HG02938 (cell line): ENCODE measurements around the gene STARD13.

Source experiments
- ATAC-seq: cut with Tn5 transposase; IDR thresholded peaks from one replicate; pipeline ENCODE4 v1.9.1; 2021; ENCODE audit warnings: mild to moderate bottlenecking, moderate library complexity; ENCODE audit not compliant: unreplicated experiment

STARD13 gene, protein sequence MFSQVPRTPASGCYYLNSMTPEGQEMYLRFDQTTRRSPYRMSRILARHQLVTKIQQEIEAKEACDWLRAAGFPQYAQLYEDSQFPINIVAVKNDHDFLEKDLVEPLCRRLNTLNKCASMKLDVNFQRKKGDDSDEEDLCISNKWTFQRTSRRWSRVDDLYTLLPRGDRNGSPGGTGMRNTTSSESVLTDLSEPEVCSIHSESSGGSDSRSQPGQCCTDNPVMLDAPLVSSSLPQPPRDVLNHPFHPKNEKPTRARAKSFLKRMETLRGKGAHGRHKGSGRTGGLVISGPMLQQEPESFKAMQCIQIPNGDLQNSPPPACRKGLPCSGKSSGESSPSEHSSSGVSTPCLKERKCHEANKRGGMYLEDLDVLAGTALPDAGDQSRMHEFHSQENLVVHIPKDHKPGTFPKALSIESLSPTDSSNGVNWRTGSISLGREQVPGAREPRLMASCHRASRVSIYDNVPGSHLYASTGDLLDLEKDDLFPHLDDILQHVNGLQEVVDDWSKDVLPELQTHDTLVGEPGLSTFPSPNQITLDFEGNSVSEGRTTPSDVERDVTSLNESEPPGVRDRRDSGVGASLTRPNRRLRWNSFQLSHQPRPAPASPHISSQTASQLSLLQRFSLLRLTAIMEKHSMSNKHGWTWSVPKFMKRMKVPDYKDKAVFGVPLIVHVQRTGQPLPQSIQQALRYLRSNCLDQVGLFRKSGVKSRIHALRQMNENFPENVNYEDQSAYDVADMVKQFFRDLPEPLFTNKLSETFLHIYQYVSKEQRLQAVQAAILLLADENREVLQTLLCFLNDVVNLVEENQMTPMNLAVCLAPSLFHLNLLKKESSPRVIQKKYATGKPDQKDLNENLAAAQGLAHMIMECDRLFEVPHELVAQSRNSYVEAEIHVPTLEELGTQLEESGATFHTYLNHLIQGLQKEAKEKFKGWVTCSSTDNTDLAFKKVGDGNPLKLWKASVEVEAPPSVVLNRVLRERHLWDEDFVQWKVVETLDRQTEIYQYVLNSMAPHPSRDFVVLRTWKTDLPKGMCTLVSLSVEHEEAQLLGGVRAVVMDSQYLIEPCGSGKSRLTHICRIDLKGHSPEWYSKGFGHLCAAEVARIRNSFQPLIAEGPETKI

DNA sequence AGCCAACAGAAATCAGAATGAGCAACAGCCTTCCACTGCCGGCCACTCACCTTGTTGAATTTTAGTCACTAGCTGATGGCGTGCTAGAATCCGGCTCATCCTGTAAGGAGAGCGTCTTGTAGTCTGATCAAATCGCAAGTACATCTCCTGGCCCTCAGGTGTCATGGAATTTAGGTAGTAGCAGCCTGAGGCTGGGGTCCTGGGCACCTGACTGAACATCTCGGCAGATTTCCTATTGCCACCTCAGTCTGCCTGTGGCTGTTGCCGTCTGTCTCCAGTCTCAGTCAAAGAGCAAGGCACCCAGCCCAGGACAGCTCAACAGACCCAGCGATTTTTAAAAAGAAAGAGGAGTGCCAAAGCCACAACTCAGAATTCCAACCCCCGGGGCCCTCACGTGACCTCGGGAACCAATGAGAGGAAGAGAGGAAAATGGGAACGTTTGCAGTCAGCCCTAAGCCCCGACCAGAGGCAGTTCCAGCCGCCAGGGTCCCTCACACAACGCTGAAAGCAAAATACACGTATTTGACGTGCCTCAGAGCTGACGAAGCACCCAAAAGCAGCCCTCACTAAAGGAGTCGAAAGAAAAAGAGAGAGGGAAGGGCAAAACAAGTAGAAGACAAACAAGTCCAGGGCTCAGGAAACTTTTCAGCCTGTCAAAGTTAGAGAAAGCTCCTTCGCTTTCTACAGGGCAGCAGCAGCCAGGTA, at the start of gene STARD13:
Gene STARD13 (minus strand): TSS at position 336 of the 705 bp plus-strand sequence. CDS start 117 bp downstream, at position 219.
- peak; percentile 53 for ATAC-seq

DNA sequence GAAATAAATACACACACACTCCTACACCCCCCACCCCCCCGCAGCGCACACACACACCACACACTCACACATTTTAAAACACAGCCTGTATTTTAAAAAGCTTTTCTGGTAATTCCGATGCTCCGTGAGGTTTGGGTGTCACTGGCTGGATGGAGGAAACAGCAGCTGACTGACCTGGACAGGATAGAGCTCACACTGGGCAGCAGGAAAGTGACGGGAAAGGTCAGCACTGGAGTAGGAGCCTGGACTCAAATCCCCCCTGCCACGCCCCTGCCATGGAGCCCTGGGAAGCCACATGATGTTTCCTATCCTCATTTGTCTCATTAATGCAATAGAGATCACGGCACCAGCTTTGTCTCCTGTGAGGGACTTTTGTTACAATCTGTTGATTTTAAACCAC, 49.3 kb upstream of the STARD13 start:
- ATAC-seq: no peak

DNA sequence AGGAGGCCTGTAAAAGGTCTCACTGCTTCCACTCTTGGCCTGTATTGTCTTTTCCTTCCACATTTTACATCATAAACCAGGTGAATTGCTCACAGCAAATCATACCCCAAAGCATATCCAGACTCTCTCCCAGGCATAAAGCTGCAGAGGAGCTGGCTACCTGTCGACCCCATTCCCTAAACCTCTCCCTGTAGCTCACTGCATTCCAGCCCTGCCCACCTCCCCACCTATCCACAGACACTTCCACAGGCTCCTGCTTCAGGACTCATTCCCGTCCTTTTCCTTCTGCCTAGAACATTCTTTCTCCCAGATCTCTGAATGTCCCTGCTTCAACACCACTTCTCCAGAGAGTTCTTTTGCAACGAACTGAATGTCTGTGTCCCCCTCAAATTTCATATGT, 46.4 kb upstream of the STARD13 start:
- ATAC-seq: no peak

DNA sequence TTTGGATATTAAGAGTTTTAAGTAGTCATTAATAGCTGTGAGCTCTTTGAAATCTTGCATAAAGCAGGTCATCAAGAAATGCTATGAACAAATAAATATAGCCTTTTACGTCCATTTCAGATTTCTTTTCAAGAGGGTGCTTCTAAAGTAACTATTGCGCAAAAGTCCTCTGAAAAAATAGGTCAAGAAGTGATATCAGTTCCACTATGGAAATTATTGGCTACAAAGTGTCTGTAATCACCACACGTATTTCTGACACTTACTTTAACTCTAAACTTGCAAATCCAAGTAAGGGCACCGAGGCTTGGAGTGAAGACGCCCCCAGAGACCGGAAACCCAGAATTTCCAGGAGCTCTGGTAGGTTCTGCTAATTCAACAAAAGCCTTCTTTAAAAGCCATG, 44.9 kb upstream of the STARD13 start:
- ATAC-seq: no peak

DNA sequence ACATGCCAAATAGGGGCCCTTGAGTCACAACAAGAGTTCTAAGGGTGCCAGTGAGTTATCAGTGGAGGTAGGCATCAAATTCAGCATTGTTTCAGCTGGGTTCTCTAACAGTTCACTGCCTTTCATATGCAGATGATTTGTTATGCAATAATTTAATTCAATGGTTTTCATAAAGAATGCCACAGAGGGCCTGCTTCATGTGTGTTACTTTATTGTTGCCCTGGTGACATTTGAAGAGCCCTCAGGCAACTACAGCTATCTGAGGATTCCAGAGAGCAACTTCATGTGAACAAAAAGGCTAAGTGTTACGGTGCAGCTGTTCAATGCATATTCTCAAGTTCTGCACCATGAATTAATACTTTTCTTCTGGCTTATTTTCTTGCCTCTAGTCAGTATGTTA, 43.1 kb upstream of the STARD13 start:
- no peak for ATAC-seq

DNA sequence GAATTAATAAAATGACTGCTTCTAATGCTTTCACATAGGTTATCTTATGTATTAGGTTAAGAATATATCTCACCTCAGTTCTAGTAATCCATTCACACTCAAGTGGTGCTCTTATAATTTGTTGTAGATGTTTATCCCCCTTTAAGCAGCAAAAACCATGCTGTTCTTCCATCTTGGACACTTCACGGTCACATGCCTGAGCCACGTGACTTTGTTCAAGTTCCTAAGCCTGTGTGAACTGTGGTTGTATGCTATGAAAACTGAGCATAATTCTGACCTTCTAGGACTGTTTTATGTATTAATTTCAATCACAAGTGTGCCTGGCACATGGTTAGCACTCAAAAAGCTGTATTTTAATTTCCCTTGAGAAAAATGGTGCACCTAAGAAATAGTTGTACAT, 41.2 kb upstream of the STARD13 start:
- no peak for ATAC-seq

DNA sequence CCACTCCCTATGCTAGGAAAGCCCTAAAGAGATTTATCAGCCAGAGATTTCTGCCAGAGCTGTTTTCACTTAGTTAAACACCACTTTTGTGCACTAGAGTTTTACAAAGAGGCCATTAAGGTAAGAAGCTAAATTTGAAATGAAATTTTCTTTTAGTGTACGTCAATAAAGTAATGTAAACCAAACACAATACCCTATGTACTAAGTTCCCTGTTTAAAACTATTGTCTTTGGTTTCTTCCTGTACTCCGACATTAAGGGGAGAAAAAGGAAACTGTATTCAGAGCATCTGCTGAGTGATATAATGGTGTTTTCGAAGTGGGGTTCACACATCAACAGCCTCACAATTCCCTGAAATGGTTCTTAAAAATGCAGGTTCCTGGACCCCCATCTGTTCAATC, 40.7 kb upstream of the STARD13 start:
- ATAC-seq: no peak

DNA sequence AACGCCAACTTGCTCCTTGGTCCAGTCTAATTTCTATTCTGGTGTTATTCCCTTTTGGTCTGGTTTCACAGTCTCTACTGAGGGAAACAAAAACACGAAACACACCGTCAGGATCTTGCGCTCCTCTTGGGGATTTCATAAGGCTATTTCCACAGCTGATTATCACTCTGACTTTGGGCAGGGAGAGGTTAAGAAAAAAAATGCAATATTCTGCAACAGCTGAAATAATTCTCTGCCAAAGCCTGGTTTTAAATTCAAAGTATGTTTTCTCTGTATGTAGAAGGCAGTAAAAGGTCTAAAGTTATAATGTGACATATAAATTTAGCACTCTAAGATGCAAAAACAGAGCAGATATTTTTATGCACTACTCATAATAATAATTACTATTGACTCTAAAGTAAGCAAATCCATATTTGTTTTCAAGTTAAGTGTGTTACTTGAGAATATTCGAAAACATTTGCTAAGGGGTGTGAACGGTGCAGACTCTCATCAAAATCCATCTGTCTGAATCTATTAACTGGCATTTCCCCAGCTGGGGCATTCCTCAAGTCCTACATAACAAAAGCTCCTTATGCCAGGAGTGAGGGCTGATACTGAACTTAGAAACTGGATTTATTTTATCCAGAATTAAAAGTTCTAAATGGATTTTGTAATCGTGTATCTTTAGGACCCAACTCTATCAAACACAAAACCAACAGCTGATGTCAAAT, 38.4 kb upstream of the STARD13 start:
- no peak for ATAC-seq

DNA sequence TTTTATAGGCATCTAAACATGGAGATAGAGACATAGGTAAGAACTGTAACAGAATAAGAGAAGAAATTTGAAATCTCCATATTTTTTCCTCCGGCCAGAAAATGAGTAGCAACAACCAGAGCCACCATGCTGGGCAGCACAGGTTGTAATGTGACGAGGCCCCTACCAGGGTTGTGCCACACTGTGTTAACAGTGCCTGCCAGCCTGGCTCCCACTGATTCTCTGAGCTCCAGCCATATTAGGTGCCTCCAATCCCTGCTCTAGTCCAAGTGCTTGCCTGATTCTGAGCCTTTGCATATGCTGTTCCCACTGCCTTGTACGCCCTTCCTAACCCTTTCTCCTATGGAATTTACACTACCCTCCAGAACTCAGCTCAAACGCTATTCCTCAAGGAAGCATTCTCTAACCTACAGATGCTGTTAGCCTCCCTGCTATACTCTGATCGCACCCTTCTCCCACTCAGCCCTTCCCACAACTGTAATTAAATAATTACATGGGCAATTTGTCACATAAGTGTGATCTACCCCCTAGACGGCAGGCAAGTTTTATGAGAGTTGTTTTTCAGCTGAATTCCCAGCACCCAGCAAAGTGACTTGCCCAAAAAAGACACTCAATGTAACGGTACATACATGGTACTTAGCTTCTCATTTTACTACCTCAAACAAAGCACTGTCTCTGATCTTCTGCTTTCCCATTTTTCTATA, 37.6 kb upstream of the STARD13 start:
- ATAC-seq: no peak

DNA sequence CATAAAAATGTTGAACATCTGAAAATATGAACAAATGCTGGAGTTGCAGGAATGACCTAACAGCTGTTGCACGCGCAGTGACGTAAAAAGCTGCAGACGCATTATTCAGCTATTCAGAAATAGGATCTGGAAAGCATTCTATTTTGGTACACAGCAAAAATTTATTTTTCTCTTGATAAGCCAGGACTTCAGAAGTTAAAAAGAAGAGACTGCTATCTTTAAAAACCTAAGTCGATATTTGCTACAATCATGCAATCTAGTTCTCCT, 36.9 kb upstream of the STARD13 start:
- no peak for ATAC-seq

DNA sequence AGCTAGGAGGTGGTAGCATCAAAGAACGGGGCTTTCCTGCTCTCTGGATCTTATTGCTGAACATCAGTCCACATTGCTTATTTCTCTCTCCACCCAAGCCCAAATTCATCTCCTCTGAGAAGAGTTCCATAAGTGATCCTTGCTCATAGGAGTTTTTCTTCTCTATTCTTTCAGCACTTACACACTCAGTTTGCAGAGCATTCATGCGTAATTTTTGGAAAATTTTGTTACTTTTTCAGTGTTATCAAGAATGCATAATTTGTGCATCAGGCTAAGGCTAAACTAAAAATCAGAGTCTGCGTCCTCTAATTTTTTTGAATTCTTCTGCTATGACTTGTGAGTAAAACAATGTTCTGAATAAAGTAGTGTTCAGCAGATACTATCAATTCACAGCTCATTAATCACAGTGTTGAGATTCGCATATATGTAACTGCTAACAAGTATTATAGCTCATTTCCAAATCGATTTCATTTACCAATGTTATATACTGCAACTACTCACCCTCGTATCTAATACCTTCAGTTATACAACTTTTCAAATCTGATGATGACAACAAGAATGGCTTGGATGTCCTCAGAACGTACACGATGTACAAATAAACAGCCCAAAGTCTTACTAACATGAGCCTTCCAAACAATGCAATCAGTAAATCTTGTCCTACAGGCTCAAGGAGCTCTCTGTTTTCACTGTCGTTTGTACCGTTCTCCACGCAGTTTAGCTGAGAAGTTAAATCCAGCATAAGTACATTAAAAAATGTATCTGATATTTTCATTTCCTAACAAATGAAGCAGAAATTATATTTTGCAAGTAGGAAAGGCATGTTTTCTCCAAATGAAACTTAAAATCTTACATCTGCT, 36.4 kb upstream of the STARD13 start:
- no peak for ATAC-seq

DNA sequence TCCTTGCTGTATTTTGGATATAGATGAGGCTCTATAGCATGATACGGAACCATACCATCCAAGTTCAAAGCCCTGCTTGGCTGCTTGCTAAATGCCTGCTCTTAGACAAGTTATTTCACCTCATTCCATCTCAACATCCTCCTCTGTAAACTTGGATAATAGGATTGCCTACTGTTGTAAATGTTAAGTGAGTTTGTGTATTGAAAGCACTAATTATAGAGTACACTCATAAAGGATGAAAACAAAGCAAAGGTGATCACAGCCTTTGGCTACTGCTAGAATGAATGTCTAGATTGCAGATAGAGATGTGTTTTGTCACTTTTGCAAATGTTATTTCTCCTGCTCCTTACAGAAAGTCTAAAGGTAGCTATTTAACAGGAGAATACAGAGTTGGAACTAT, 34.3 kb upstream of the STARD13 start:
- no peak for ATAC-seq

DNA sequence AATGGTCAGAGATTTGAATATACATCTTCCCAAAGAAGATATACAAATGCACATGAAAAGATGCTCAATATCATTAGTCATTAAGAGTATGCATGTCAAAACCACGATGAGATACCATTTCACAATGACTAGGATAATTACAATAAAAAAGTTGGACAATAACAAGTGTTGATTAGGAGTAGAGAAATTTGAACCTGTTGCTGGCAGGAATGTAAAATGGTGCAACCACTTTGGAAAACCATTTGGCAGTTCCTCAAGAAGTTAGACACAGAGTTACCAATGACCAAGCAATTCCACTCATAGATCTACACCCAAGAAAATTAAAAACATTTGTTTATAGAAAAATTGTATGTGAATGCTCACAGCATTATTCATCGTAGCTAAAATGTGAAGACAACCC, 33.2 kb upstream of the STARD13 start:
- ATAC-seq: no peak

DNA sequence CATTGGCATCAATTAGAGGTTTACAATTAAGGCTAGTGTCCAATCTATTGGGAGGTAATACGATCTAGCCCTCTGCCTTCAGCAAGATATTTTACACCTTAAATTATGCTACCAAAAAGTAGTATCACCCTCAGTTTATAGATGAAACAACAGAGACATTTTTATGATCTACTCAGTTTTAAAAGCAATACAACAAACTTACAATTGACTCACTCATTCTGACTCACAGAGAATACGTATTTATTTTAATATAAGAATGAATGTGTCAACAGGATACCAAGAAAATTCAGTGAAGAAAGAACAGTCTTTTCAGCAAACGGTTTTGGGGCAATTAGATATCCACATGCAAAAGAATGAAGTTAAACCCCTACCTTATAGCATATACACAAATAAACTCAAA, 32.5 kb upstream of the STARD13 start:
- ATAC-seq: no peak

DNA sequence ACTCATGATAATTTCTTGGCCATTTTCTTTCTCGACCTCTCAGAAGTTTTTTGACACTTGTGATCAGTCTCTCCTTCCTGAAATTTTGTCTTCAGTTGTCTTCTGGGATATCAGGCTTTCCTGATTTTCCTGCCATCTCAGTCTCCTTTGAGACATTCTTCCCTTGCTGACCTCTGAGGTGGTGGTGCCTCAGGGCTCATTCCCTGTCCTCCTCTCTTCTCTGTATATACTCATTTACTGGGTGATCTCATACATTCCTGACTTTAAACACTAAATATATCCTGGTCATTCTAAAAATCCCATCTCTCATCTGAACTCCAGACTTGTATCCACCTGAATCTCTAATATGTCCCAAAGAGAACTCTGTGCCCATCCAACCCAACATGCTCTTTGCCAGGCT, 31.3 kb upstream of the STARD13 start:
- no peak for ATAC-seq

DNA sequence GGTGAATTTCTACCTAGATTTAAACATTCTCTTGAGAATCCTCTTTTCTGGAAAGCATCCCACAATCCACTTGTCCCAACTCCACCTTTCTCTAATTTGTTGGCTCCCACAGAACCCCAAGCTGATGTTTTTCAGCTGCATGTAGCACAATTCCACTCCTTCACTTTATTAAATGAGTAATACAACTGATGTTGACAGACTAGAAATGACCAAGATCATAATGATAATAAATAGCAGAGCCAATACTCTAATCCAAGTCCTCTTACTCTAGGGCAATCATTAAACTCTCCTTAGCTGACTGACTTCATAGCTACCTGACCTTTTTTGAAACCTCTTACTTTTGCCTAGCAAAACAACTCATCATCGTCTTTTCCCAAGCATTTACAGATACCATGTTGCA, 27.9 kb upstream of the STARD13 start:
- no peak for ATAC-seq

DNA sequence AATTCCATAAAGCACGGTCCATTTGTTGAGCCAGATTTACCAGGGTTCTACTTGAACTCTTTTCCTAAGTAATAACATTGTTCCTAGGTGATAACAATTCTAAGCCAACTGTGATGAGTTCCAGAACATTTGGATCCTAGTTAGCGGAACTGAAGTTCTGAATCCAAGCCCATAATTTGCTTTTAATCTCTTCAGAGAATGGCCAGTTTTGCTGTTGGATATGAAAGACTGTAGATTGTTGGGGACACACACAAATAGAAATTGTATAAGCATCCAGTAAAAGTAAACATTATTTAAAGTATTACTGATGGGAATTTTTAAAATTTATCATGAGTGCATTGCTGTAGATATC, 27.3 kb upstream of the STARD13 start:
- ATAC-seq: no peak

DNA sequence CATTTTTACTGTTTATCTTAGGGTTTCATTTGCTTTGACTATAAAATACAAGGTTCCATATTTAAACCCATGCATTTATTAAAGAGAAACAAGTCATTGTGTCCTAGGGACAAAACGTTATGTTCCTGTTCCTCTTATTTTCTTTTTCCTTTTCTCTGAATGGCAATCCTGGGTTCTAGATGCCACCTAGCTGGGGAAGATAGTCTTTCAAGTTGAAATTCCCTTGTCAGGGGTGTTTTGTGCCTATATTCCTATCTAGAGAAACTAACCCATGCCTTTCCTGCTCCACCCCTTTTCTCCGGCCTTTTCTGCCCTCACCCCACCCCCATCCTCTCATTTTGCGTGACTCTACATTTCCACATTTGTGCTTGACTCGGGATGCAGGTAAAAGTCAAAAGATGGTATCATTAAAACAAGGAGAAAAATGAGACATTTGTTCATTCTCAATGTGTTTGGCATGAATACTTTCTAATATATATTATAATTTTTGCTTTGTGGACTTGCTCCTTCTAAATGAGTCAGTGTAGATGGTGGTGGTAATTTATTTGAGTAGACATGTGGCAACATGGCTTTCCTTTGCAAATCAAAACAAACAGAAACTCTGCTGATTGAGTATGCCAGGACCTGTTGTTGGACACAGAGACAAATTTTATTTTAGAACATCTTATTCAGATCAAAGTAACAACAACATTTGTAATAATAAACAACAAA, 26.8 kb upstream of the STARD13 start:
- ATAC-seq: no peak

DNA sequence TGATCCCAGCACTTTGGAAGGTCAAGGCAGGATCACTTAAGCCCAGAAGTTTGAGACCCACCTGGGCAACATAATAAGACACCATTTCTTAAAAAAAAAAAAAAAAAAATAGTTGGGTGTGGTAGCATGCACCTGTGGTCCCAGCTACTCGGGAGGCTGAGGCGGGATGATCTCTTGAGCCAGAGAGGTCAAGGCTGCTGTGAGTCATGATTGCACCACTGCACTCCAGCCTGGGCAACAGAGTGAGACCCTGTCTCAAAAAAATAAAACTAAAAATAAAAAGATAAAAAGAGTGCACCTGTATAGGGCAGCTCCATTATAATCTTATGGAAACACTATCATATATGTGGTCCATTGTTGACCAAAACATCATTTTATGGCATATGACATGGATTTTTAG, 25.5 kb upstream of the STARD13 start:
- ATAC-seq: no peak
